Glutamatergic neuron (in vitro differentiated cells): ENCODE data around the gene LGSN. TPM values are rescaled to one million over a fixed set of nuclear protein-coding genes. Genes with fewer than 3 reads are reported as not detected.
"Not testable (repeated sequence)": the region's sequence is repeated elsewhere in the genome, so short reads cannot be mapped to it uniquely, and the experiment has no call there.

Experiments
- DNase-seq: peaks from one replicate; pipeline ENCODE4 v3.0.0; 2022
- H3K27ac Mint-ChIP-seq: one replicate; pipeline ENCODE4 v1.8.0; 2020; ENCODE audit warnings: mild to moderate bottlenecking, mixed read lengths, inconsistent platforms; ENCODE audit not compliant: unreplicated experiment
- H3K27me3 Mint-ChIP-seq: one replicate; pipeline ENCODE4 v1.8.0; 2020; ENCODE audit warnings: mild to moderate bottlenecking, moderate library complexity, mixed read lengths, inconsistent platforms; ENCODE audit not compliant: unreplicated experiment
- H3K36me3 Mint-ChIP-seq: one replicate; pipeline ENCODE4 v1.8.0; 2020; ENCODE audit warnings: mild to moderate bottlenecking, mixed read lengths, inconsistent platforms; ENCODE audit not compliant: unreplicated experiment
- H3K4me1 Mint-ChIP-seq: one replicate; pipeline ENCODE4 v1.8.0; 2020; ENCODE audit warnings: mild to moderate bottlenecking, low read depth, mixed read lengths, inconsistent platforms; ENCODE audit not compliant: unreplicated experiment
- H3K4me3 Mint-ChIP-seq: one replicate; pipeline ENCODE4 v1.8.0; 2020; ENCODE audit warnings: mild to moderate bottlenecking, mixed read lengths, inconsistent platforms; ENCODE audit not compliant: unreplicated experiment
- H3K9me3 Mint-ChIP-seq: one replicate; pipeline ENCODE4 v1.8.0; 2020; ENCODE audit warnings: mild to moderate bottlenecking, moderate library complexity, mixed read lengths, inconsistent platforms; ENCODE audit not compliant: unreplicated experiment
- CTCF ChIP-seq: fragments of 200-600 bp; sonication (generic); IDR thresholded peaks from one replicate; pipeline ENCODE4 v1.5.0; 2021; ENCODE audit not compliant: partially characterized antibody, unreplicated experiment
- total RNA-seq: library from RNA; stranded (reverse); fragmentation: NEBNext Ultra II Directional; extraction: Animal tissue kit (Norgen Biotek cat#: 25700); gene quantifications from one replicate; pipeline ENCODE4 v1.2.1, GENCODE V29; 2021; ENCODE audit not compliant: unreplicated experiment

Gene LGSN
- total RNA-seq, 1 donor from 2014 or later: not detected

DNA sequence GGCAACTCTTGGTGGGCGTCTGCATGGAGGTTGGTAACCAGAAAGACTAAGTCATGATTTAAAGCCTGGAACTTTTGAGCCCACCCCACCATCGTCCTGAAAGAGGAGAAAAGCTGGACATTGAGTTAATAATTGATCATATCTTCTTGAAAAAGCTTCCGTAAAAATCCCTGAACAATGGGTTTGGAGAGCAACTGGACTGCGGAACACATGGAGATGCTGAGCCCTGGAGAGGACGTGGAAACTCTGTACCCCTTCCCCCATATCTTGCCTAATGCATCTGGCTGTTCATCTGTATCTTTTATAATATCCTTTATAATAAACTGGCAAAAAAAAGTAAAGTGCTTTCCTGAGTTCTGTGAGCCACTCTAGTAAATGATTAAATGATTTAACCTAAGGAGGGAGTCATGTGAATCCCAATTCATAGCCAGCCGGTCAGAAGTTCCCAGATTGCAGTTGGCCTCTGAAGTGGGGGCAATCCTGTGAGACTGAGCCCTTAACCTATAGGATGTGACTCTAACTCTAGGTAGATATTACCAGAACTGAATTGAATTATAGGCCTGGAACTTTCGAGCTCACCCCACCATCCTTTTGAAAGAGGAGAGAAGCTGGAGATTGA lies 26.5 kb upstream of the LGSN start:
- no peak for TF ChIP-seq CTCF
- Mint-ChIP-seq H3K4me1 (no peaks in the 10 kb centered on the region), H3K27ac (no peak overlapping the region), H3K36me3 (no peaks in the 10 kb centered on the region), H3K4me3 (no peak overlapping the region), H3K27me3 (no peaks in the 10 kb centered on the region), H3K9me3 (no peaks in the 10 kb centered on the region)
- no peak for DNase-seq

DNA sequence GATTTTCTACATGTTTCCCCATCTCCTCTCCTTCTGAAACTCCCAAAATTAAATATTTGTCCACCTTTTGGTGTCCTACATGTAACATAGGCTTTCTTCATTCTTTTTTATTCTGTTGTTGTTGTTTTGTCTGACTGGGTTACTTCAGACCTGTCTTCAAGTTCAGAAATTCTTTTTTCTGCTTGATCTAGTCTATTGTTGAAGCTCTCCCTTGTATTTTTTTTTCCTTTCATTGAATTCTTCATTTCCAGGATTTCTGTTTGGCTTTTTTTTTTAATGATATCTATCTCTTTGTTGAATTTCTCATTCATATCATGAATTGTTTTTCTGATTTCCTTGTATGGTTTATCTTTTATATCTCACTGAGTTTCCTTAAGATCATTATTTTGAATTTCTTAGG lies 20.6 kb upstream of the LGSN start:
- Mint-ChIP-seq H3K9me3 (peaks cover 1% of the 10 kb centered on the region), H3K36me3 (peaks cover 5% of the 10 kb centered on the region), H3K4me1 (no peaks in the 10 kb centered on the region), H3K4me3 (no peak overlapping the region), H3K27me3 (no peaks in the 10 kb centered on the region), H3K27ac (no peak overlapping the region)
- TF ChIP-seq CTCF: no peak
- DNase-seq: no peak

- not testable (repeated sequence) for DNase-seq, H3K9me3 Mint-ChIP-seq
These were observed 14.9 kb upstream of the LGSN start for GRCh38 chr6:63334652-63335051.

DNA sequence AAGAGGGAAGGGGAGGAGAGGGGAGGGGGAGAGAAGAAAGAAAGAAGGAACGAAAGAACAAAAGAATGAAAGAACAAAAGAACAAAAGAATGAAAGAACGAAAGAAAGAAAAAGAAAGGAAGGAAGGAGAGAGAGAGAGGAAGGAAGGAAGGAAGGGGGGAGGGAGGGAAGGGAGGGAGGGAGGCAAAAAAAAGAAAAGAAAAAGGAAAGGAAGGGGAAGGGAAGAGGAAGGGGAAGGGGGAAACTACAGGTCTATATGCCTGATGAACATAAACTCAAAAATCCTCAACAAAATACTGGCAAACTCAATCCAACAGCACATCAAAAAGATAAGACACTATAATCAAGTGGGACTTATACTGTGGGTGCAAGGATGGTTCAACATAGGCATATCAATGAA lies 13.7 kb upstream of the LGSN start:
- Mint-ChIP-seq H3K36me3 (no peaks in the 10 kb centered on the region), H3K9me3 (peaks cover 1% of the 10 kb centered on the region), H3K4me3 (no peak overlapping the region), H3K4me1 (no peaks in the 10 kb centered on the region), H3K27me3 (no peaks in the 10 kb centered on the region), H3K27ac (no peak overlapping the region)
- no peak for DNase-seq
- no peak for TF ChIP-seq CTCF

More at GRCh38 chr6:63334652-63335051, 14.9 kb upstream of the LGSN start:
- not testable (repeated sequence) for H3K27me3 Mint-ChIP-seq, H3K36me3 Mint-ChIP-seq, H3K27ac Mint-ChIP-seq, H3K4me3 Mint-ChIP-seq, H3K4me1 Mint-ChIP-seq

DNA sequence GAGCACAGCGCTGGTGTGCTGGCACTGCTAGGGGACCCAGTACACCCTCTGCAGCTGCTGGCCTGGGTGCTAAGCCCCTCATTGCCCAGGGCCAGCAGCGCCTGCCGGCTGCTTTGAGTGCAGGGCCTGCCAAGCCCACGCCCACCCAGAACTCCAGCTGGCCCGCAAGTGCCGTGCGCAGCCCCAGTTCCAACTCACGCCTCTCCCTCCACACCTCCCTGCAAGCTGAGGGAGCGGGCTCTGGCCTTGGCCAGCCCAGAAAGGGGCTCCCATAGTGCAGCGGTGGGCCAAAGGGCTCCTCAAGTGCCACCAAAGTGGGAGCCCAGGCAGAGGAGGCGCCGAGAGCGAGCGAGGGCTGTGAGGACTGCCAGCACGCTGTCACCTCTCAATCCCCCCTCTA lies 6.8 kb upstream of the LGSN start:
- not testable (repeated sequence) for H3K27me3 Mint-ChIP-seq, DNase-seq, H3K4me1 Mint-ChIP-seq, H3K27ac Mint-ChIP-seq, H3K4me3 Mint-ChIP-seq, H3K36me3 Mint-ChIP-seq, H3K9me3 Mint-ChIP-seq

DNA sequence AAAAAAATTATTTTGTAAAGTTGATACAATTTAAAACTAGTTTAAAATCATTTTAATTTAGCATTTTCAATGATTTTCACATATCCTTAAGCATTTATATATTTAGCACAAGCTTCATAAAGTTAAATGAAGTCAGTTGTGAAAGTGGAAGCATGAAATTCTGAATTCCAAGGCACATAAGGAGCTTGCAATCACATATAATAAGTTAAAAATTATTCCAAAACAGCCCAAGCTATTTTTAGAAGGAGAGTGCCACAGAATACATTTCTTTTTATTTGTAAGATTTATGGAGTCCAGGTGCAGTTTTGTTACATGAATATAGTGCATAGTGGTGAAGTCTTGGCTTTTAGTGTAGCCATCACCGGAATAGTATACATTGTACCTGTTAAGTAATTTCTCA lies 3.2 kb upstream of the LGSN start:
- peaks cover 9% of the 10 kb centered on the region for H3K9me3 Mint-ChIP-seq
- no peak overlapping the region for H3K27ac Mint-ChIP-seq
- no peak for DNase-seq
- no peaks in the 10 kb centered on the region for H3K27me3 Mint-ChIP-seq
- no peak for TF ChIP-seq CTCF
- H3K36me3 Mint-ChIP-seq: no peaks in the 10 kb centered on the region
- H3K4me3 Mint-ChIP-seq: no peak overlapping the region
- H3K4me1 Mint-ChIP-seq: no peaks in the 10 kb centered on the region
